ENCODE measurements around the gene DHRS1.

DNA sequence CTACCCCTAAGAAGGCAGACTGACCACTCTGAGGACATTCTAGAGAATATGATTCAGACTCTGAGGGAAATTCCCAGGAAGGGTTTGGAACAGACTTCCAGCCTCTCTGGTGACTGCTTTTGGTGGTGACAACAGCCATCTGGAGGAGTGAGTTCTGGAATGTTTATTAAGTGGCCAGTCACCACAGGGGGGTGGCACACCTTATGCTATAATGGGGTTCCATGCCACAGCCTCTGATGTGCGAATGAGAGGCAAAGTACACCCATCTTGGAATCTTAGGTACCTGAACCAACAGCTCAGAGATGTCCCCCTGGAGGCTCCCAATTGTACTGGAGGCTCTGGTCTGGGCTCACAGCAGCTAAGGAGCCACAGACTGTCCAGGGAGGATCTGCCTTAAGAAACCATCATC, 47.7 kb downstream of the DHRS1 start:
- TF ChIP-seq EZH2phosphoT487 (IDR thresholded peaks at IDR 0.05; ENCODE audit: borderline replicate concordance) = no peak
- TF ChIP-seq, protein P1, sequence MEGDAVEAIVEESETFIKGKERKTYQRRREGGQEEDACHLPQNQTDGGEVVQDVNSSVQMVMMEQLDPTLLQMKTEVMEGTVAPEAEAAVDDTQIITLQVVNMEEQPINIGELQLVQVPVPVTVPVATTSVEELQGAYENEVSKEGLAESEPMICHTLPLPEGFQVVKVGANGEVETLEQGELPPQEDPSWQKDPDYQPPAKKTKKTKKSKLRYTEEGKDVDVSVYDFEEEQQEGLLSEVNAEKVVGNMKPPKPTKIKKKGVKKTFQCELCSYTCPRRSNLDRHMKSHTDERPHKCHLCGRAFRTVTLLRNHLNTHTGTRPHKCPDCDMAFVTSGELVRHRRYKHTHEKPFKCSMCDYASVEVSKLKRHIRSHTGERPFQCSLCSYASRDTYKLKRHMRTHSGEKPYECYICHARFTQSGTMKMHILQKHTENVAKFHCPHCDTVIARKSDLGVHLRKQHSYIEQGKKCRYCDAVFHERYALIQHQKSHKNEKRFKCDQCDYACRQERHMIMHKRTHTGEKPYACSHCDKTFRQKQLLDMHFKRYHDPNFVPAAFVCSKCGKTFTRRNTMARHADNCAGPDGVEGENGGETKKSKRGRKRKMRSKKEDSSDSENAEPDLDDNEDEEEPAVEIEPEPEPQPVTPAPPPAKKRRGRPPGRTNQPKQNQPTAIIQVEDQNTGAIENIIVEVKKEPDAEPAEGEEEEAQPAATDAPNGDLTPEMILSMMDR (conservative IDR thresholded peaks at IDR 0.05; ENCODE audit: low read length) = no peak

Data from Loucy (cell line).